Esophagus muscularis mucosa (tissue), 3 donors: ENCODE data around the gene PGF.

Experiments used
- EP300 ChIP-seq: sonication (generic); formaldehyde crosslinking; IDR thresholded peaks from one replicate; pipeline ENCODE4 v1.6.1; 2017; ENCODE audit warnings: antibody characterized with exemption
- POLR2AphosphoS5 ChIP-seq, 2 donors: sonication (generic); formaldehyde crosslinking; IDR thresholded peaks; one replicate each; pipeline ENCODE4 v1.6.1; 2017; ENCODE audit warnings: antibody characterized with exemption in 2 of 2

DNA sequence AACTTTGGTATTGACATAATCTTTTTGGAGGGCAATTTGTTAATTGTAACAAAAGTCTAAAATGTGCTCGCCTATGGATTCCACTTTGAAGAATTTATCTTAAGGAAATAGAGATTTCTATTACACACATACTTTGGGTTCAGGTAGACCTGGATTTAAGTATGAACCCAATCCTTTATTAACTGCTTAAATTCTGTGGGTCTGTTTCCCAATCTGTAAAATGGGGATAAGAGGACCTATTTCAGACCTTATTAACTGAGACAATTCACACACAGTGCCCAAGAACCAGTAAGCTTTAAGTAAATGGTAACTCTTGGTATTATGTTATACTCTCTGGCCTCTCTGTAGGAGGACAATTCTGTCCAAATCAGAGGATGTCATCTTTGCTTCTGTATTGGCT is 46.5 kb upstream of the PGF start:
- TF ChIP-seq EP300 (no peak), POLR2AphosphoS5 (IDR thresholded peaks at IDR 0.05) (no peak)
